Suprapubic skin (tissue), 3 donors: ENCODE results near the gene LAPTM5.

ENCODE experiments used
- CTCF ChIP-seq, 2 donors: fragments of 200-600 bp in 1 of 2; fragments of 450-650 bp in 1 of 2; sonication (generic) in 1 of 2; IDR thresholded peaks; one replicate each; pipeline ENCODE4 v1.5.1; 2016 to 2019; ENCODE audit warnings: antibody characterized with exemption in 2 of 2, mild to moderate bottlenecking in 1 of 2, moderate library complexity in 1 of 2
- POLR2A ChIP-seq, 2 donors: fragments of 450-650 bp; IDR thresholded peaks; one replicate each; pipeline ENCODE4 v1.6.1; 2017; ENCODE audit warnings: antibody characterized with exemption in 2 of 2, mild to moderate bottlenecking in 2 of 2, moderate library complexity in 2 of 2

- TF ChIP-seq CTCF (IDR thresholded peaks at IDR 0.05) (no peak), POLR2A (IDR thresholded peaks at IDR 0.05) (no peak)
Observed at GRCh38 chr1:30781906-30782305, 24.3 kb upstream of the LAPTM5 start.
